NCI-H345 treated with DMSO at 0.1 percent for 48 hours (cell line): ENCODE data around the gene AUH.

Experiments
- DNase-seq: peaks from one replicate; lab custom pipeline; 2025; ENCODE audit not compliant: unreplicated experiment; lab: John Stamatoyannopoulos, UW

The AUH gene

GRCh38 chr9:91341258-91341746 lies 20.4 kb downstream of the AUH start:
- no peak for DNase-seq

- DNase-seq: no peak
These were observed 21.2 kb downstream of the AUH start for GRCh38 chr9:91340395-91340967.

GRCh38 chr9:91338681-91339080 lies 23.0 kb downstream of the AUH start:
- DNase-seq: no peak

GRCh38 chr9:91336786-91337185 lies 24.9 kb downstream of the AUH start:
- no peak for DNase-seq

- no peak for DNase-seq
These were observed 27.7 kb downstream of the AUH start for GRCh38 chr9:91334053-91334452.

- no peak for DNase-seq
These were observed 28.2 kb downstream of the AUH start for GRCh38 chr9:91333551-91333950.

GRCh38 chr9:91332546-91333231 lies 29.0 kb downstream of the AUH start:
- no peak for DNase-seq

GRCh38 chr9:91331849-91332248 lies 29.9 kb downstream of the AUH start:
- no peak for DNase-seq

GRCh38 chr9:91328186-91328585 lies 33.5 kb downstream of the AUH start:
- no peak for DNase-seq

GRCh38 chr9:91321691-91322090 lies 40.0 kb downstream of the AUH start:
- no peak for DNase-seq

GRCh38 chr9:91320299-91320698 lies 41.4 kb downstream of the AUH start:
- DNase-seq: no peak

- no peak for DNase-seq
These were observed 45.6 kb downstream of the AUH start for GRCh38 chr9:91316093-91316492.

- DNase-seq: no peak
These were observed 46.5 kb downstream of the AUH start for GRCh38 chr9:91315191-91315590.

GRCh38 chr9:91312717-91313325 lies 48.9 kb downstream of the AUH start:
- no peak for DNase-seq

- no peak for DNase-seq
These were observed 51.7 kb downstream of the AUH start for GRCh38 chr9:91310037-91310436.

- DNase-seq: no peak
These were observed 53.5 kb downstream of the AUH start for GRCh38 chr9:91308191-91308590.

GRCh38 chr9:91307279-91307678 lies 54.4 kb downstream of the AUH start:
- no peak for DNase-seq

- DNase-seq: no peak
These were observed 55.5 kb downstream of the AUH start for GRCh38 chr9:91306296-91306630.

GRCh38 chr9:91305596-91306295 lies 56.0 kb downstream of the AUH start:
- no peak for DNase-seq

- no peak for DNase-seq
These were observed 57.8 kb downstream of the AUH start for GRCh38 chr9:91303741-91304415.

GRCh38 chr9:91302831-91303230 lies 58.9 kb downstream of the AUH start:
- DNase-seq: no peak
